Prostate gland (tissue), 2 donors: Measurements from ENCODE around the gene HTR4. TPM values are rescaled to one million over a fixed set of nuclear protein-coding genes. Genes with fewer than 3 reads are reported as not detected.

Source experiments
- DNase-seq: peaks from one replicate; pipeline ENCODE4 v3.0.0-alpha.2; 2019; ENCODE audit warnings: low spot score
- H3K27ac ChIP-seq, 2 donors: fragments of 200-600 bp; sonication (generic); 2 replicates each; pipeline ENCODE4 v1.5.1; 2017 to 2019
- H3K27me3 ChIP-seq: fragments of 200-600 bp; sonication (generic); replicated peaks from 2 replicates; pipeline ENCODE4 v1.5.1; 2019; ENCODE audit not compliant: insufficient read depth
- H3K36me3 ChIP-seq, 2 donors: fragments of 200-600 bp; sonication (generic); 1 replicate in 1 of 2; 2 replicates in 1 of 2; pipeline versions ENCODE4 v1.5.1 to v1.8.1; 2017 to 2019
- H3K4me1 ChIP-seq: fragments of 200-600 bp; sonication (generic); replicated peaks from 2 replicates; pipeline ENCODE4 v1.5.1; 2019
- H3K4me3 ChIP-seq, 2 donors: fragments of 200-600 bp; sonication (generic); 2 replicates each; pipeline ENCODE4 v1.5.1; 2017 to 2019
- H3K9me3 ChIP-seq: fragments of 200-600 bp; sonication (generic); 2 replicates; pipeline ENCODE4 v1.5.1; 2017
- CTCF ChIP-seq, 4 experiments: fragments of 200-600 bp in 2 of 4; fragments of 450-650 bp in 2 of 4; sonication (generic) in 2 of 4; IDR thresholded peaks; 1 replicate in 3 of 4; 2 replicates in 1 of 4; pipeline ENCODE4 v1.5.1; 2016 to 2019; ENCODE audit warnings: antibody characterized with exemption in 4 of 4, mild to moderate bottlenecking in 2 of 4, moderate library complexity in 2 of 4
- POLR2A ChIP-seq: fragments of 450-650 bp; IDR thresholded peaks from one replicate; pipeline ENCODE4 v1.6.1; 2016; ENCODE audit warnings: antibody characterized with exemption, mild to moderate bottlenecking
- POLR2AphosphoS5 ChIP-seq: sonication (generic); formaldehyde crosslinking; IDR thresholded peaks from one replicate; pipeline ENCODE4 v1.6.1; 2017; ENCODE audit warnings: antibody characterized with exemption
- WGBS: methylation state at CpG from one replicate; pipeline ENCODE4 v1.1.5; 2018; 5-methylcytosine and 5-hydroxymethylcytosine counted together
- intact Hi-C: fragments of 100-400 bp; cut with DNase I; formaldehyde crosslinking; loops from one replicate; pipeline ENCODE4 v1.14.2; 2022
- total RNA-seq, 2 donors: library from RNA; depleted of rRNA; stranded (reverse); fragments of >200 nt; gene quantifications; one replicate each; pipeline ENCODE4 v1.1.0, GENCODE V29; 2016

Gene HTR4
- total RNA-seq, 2 donors from 2014 or later = 2.1 TPM; not detected in 1

- no peaks in the 10 kb centered on the region for H3K27me3 ChIP-seq
- 81% methylated on average over 5 of the region's 5 CpGs for WGBS
- H3K4me1 ChIP-seq = no peaks in the 10 kb centered on the region
- H3K36me3 ChIP-seq = no peaks in the 10 kb centered on the region
- H3K4me3 ChIP-seq = no peak overlapping the region
- DNase-seq = no peak
- intact Hi-C loops = no loop called here
- H3K27ac ChIP-seq = no peak overlapping the region
- no peaks in the 10 kb centered on the region for H3K9me3 ChIP-seq
- TF ChIP-seq CTCF (IDR thresholded peaks at IDR 0.05) (no peak), POLR2AphosphoS5 (no peak), POLR2A (no peak)
Measured at GRCh38 chr5:148523139-148523538, 131.2 kb downstream of the HTR4 start.

GRCh38 chr5:148515460-148515859, 138.9 kb downstream of the HTR4 start:
- Histone ChIP-seq H3K36me3 (no peaks in the 10 kb centered on the region), H3K27me3 (no peaks in the 10 kb centered on the region), H3K9me3 (no peaks in the 10 kb centered on the region), H3K27ac (no peak overlapping the region), H3K4me3 (no peak overlapping the region), H3K4me1 (no peaks in the 10 kb centered on the region)
- TF ChIP-seq CTCF (IDR thresholded peaks at IDR 0.05) (no peak), POLR2A (no peak), POLR2AphosphoS5 (no peak)
- WGBS = 62% methylated on average over 2 of the region's 2 CpGs
- no peak for DNase-seq
- intact Hi-C loops = no loop called here

- H3K9me3 ChIP-seq = no peaks in the 10 kb centered on the region
- TF ChIP-seq CTCF (IDR thresholded peaks at IDR 0.05) (no peak), POLR2A (no peak)
- H3K27ac ChIP-seq = no peak overlapping the region
- intact Hi-C loops = no loop called here
- DNase-seq = no peak
- H3K4me1 ChIP-seq = no peaks in the 10 kb centered on the region
- H3K27me3 ChIP-seq = no peaks in the 10 kb centered on the region
- no peak overlapping the region for H3K4me3 ChIP-seq
- H3K36me3 ChIP-seq = no peaks in the 10 kb centered on the region
Measured at GRCh38 chr5:148514344-148514743, 140.0 kb downstream of the HTR4 start.

- no peak overlapping the region for H3K4me3 ChIP-seq
- no peaks in the 10 kb centered on the region for H3K9me3 ChIP-seq
- no peaks in the 10 kb centered on the region for H3K4me1 ChIP-seq
- intact Hi-C loops = no loop called here
- no peaks in the 10 kb centered on the region for H3K27me3 ChIP-seq
- TF ChIP-seq POLR2AphosphoS5 = no peak
- no peaks in the 10 kb centered on the region for H3K36me3 ChIP-seq
- DNase-seq = no peak
- H3K27ac ChIP-seq = no peak overlapping the region
- 90% methylated on average over 9 of the region's 9 CpGs for WGBS
Measured at GRCh38 chr5:148512498-148512897, 141.8 kb downstream of the HTR4 start.

GRCh38 chr5:148511810-148512347, 142.4 kb downstream of the HTR4 start:
- TF ChIP-seq POLR2AphosphoS5 (no peak), CTCF (IDR thresholded peaks at IDR 0.05) (no peak), POLR2A (no peak)
- H3K4me3 ChIP-seq = no peak overlapping the region
- no peak overlapping the region for H3K27ac ChIP-seq
- no peaks in the 10 kb centered on the region for H3K9me3 ChIP-seq
- intact Hi-C loops = no loop called here
- DNase-seq = no peak
- H3K36me3 ChIP-seq = no peaks in the 10 kb centered on the region
- no peaks in the 10 kb centered on the region for H3K27me3 ChIP-seq
- 13% methylated on average over 1 of the region's 1 CpG for WGBS
- H3K4me1 ChIP-seq = no peaks in the 10 kb centered on the region
